GM23248 (cell line): ENCODE data around the gene APLP2.

ENCODE experiments used
- EZH2 ChIP-seq: fragments of 200-600 bp; sonication (generic); IDR thresholded peaks from 2 replicates; pipeline ENCODE4 v1.6.1; 2018; ENCODE audit warnings: antibody characterized with exemption, mild to moderate bottlenecking; ENCODE audit not compliant: insufficient read depth, poor library complexity, severe bottlenecking
- EZH2phosphoT487 ChIP-seq: fragments of 200-600 bp; sonication (generic); IDR thresholded peaks from 2 replicates; pipeline ENCODE4 v1.6.1; 2018; ENCODE audit warnings: antibody characterized with exemption, moderate library complexity, mild to moderate bottlenecking, low read depth; ENCODE audit not compliant: insufficient read depth

DNA sequence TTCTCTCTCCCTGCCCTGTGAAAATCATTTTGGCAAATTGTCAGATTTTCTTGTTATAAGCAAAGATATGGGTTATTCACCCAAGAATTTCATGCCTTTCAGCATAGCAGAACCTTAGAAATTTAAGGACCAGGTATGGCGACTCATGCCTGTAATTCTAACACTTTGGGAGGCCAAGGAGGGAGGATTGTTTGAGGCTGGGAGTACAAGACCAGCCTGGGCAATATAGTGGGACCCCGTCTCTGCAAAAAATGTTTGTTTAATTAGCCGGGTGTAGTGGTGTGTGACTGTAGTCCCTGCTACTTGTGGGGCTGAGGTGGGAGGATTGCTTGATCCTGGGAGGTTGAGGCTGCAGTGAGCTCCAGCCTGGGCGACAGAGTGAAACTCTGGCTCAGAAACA lies 27.6 kb downstream of the APLP2 start:
- TF ChIP-seq EZH2 (no peak), EZH2phosphoT487 (no peak)
